K562 (cell line): ENCODE measurements around the gene PGPEP1. TPM values are rescaled to one million over a fixed set of nuclear protein-coding genes. Genes with fewer than 3 reads are reported as not detected.

Source experiments
- ATF1 ChIP-seq, 2 experiments: fragments of 450-650 bp in 1 of 2; IDR thresholded peaks; 2 replicates each; pipeline ENCODE4 v1.6.1; 2016; ENCODE audit warnings: missing compliant biosample characterization in 1 of 2, missing genetic modification characterization in 1 of 2
- CEBPG ChIP-seq, 3 experiments: fragments of 200-800 bp in 1 of 3; sonication (Bioruptor generic) in 1 of 3; sonication (generic) in 1 of 3; formaldehyde crosslinking in 1 of 3; IDR thresholded peaks in 2 of 3; conservative IDR thresholded peaks in 1 of 3; 2 replicates each; pipeline versions ENCODE4 v1.6.1 to v1.8.0; 2016 to 2022; ENCODE audit warnings: missing compliant biosample characterization in 2 of 3, missing genetic modification characterization in 2 of 3, mild to moderate bottlenecking in 1 of 3, missing genetic modification reagents in 1 of 3
- HDAC2 ChIP-seq: fragments of 450-650 bp; IDR thresholded peaks from 2 replicates; pipeline ENCODE4 v1.6.1; 2016; ENCODE audit warnings: mild to moderate bottlenecking
- PATZ1 ChIP-seq: fragments of 250-450 bp; sonication (Bioruptor Pico); IDR thresholded peaks from 2 replicates; pipeline ENCODE4 v1.5.0; 2020; ENCODE audit warnings: mild to moderate bottlenecking, borderline replicate concordance
- REST ChIP-seq, 2 experiments: fragments of 450-650 bp; formaldehyde crosslinking in 1 of 2; IDR thresholded peaks; 2 replicates each; pipeline versions ENCODE4 v1.4.0 to v1.6.1; 2014 to 2020; ENCODE audit warnings: mild to moderate bottlenecking in 2 of 2, borderline replicate concordance in 1 of 2, low read depth in 1 of 2
- TCF3 ChIP-seq: sonication (generic); formaldehyde crosslinking; IDR thresholded peaks from 2 replicates; pipeline ENCODE4 v1.4.0; 2020; ENCODE audit warnings: mild to moderate bottlenecking, missing genetic modification reagents
- ZNF184 ChIP-seq: sonication (generic); formaldehyde crosslinking; IDR thresholded peaks from 2 replicates; pipeline ENCODE4 v1.5.0; 2020; ENCODE audit warnings: missing genetic modification reagents
- ZNF232 ChIP-seq: sonication (generic); formaldehyde crosslinking; IDR thresholded peaks from 2 replicates; pipeline ENCODE4 v1.8.0; 2022; ENCODE audit warnings: mild to moderate bottlenecking, missing genetic modification reagents
- ZNF609 ChIP-seq: sonication (generic); formaldehyde crosslinking; IDR thresholded peaks from 2 replicates; pipeline ENCODE4 v1.8.1; 2023; ENCODE audit warnings: missing genetic modification reagents, mild to moderate bottlenecking, borderline replicate concordance
- polyA plus RNA-seq, 8 experiments: library from polyadenylated mRNA; depleted of rRNA in 4 of 8; stranded (reverse) in 5 of 8; unstranded in 3 of 8; fragments of >200 nt; fragmentation: Nextera tagmentation in 2 of 8; fragmentation: Illumina TruSeq in 1 of 8; extraction: Ambion mirVana in 2 of 8; extraction: Trizol in 1 of 8; gene quantifications; 2 replicates each; pipeline versions ENCODE4 v1.2.1 to v1.2.3, GENCODE V29; 2011 to 2014; ENCODE audit warnings: inconsistent platforms in 1 of 8, missing spikeins in 1 of 8
- total RNA-seq, 7 experiments: library from RNA; depleted of rRNA in 6 of 7; stranded (reverse); fragments of >200 nt in 6 of 7; fragmentation: Illumina TruSeq in 2 of 7; extraction: Trizol in 2 of 7; gene quantifications; 2 replicates each; pipeline versions ENCODE4 v1.2.1 to v1.2.3, GENCODE V29; 2011 to 2021; ENCODE audit warnings: low replicate concordance in 1 of 7

PGPEP1 gene
- total and polyA plus RNA-seq, 9 of the 15 experiments (the other 6 are each of a cell fraction or from before 2014, with no cell fraction given), result 10.0 to 69.6 (median 33.5) TPM

- TF ChIP-seq ZNF609 (CRISPR knock-in tag) (0 out of 2 replicates have a peak, but pooled peaks have one; percentile 30), ATF1 (CRISPR knock-in tag; IDR thresholded peaks at IDR 0.05) (no peak), ATF1 (tag; IDR thresholded peaks at IDR 0.05) (no peak), TCF3 (0 out of 2 replicates have a peak, but pooled peaks have one; percentile 8), REST (IDR thresholded peaks at IDR 0.05; ENCODE audit: borderline replicate concordance) (peak; percentile 41; the same call in 1 of the 2 replicates), REST (CRISPR knock-in tag; IDR thresholded peaks at IDR 0.05; ENCODE audit: low read depth) (no peak), ZNF184 (no peak), CEBPG (CRISPR knock-in tag; IDR thresholded peaks at IDR 0.05) (no peak), CEBPG (tag; conservative IDR thresholded peaks at IDR 0.05 in 1 of 2, IDR thresholded peaks at IDR 0.05 in 1 of 2) (no peak), HDAC2 (peak; percentile 65), PATZ1 (CRISPR knock-in tag) (no peak), ZNF232 (CRISPR knock-in tag) (no peak)
Measured at GRCh38 chr19:18340990-18341868, 831 bp downstream of the PGPEP1 start (continued).
